Suppressor macrophage (primary cell): Measurements from ENCODE around the gene TIAM1.

Experiments
- DNase-seq, 4 experiments: peaks; one replicate each; pipeline ENCODE4 v3.0.0-alpha.2; 2020 to 2022
- total RNA-seq, 17 experiments: gene quantifications; one replicate each; lab custom pipeline; 2026; ENCODE audit warnings: mixed read lengths in 6 of 17, inconsistent platforms in 3 of 17; lab: John Stamatoyannopoulos, UW

The TIAM1 gene
- 52.1 to 181 (median 129) reads per million in 17 experiments for total RNA-seq

- peak; percentile 91 to 95 (median 94) for DNase-seq
Observed at GRCh38 chr21:31343680-31344480, at the start of gene TIAM1. TSS of gene TIAM1 (minus strand) at chr21:31344261. CDS start at chr21:31266972, 77,289 bp downstream.

GRCh38 chr21:31387560-31388186 lies 43.6 kb upstream of the TIAM1 start:
- DNase-seq, result no peak

GRCh38 chr21:31386006-31386405 lies 41.9 kb upstream of the TIAM1 start:
- no peak for DNase-seq

GRCh38 chr21:31383770-31384169 lies 39.7 kb upstream of the TIAM1 start:
- DNase-seq, result no peak

- no peak for DNase-seq
Observed at GRCh38 chr21:31382060-31382459, 38.0 kb upstream of the TIAM1 start.

- no peak for DNase-seq
Observed at GRCh38 chr21:31376301-31376700, 32.2 kb upstream of the TIAM1 start.

GRCh38 chr21:31374395-31374794 lies 30.3 kb upstream of the TIAM1 start:
- no peak for DNase-seq

- no peak for DNase-seq
Observed at GRCh38 chr21:31372471-31372765, 28.4 kb upstream of the TIAM1 start.

- DNase-seq, result no peak
Observed at GRCh38 chr21:31371715-31372470, 27.8 kb upstream of the TIAM1 start.

GRCh38 chr21:31370893-31371544 lies 27.0 kb upstream of the TIAM1 start:
- DNase-seq, result no peak

- DNase-seq, result no peak
Observed at GRCh38 chr21:31370281-31370892, 26.3 kb upstream of the TIAM1 start.

GRCh38 chr21:31368361-31368760 lies 24.3 kb upstream of the TIAM1 start:
- no peak for DNase-seq

GRCh38 chr21:31367801-31368200 lies 23.7 kb upstream of the TIAM1 start:
- DNase-seq, result no peak

GRCh38 chr21:31366825-31367224 lies 22.8 kb upstream of the TIAM1 start:
- no peak for DNase-seq

- DNase-seq, result no peak
Observed at GRCh38 chr21:31364253-31364945, 20.3 kb upstream of the TIAM1 start.

GRCh38 chr21:31363720-31364119 lies 19.7 kb upstream of the TIAM1 start:
- no peak for DNase-seq

- peak in 2 of 4 experiments; percentile 45 to 51 for DNase-seq
Observed at GRCh38 chr21:31360717-31361116, 16.7 kb upstream of the TIAM1 start.

GRCh38 chr21:31358158-31358557 lies 14.1 kb upstream of the TIAM1 start:
- DNase-seq, result peak in 3 of 4 experiments; percentile 37 to 46 (median 43)

- no peak for DNase-seq
Observed at GRCh38 chr21:31356440-31356839, 12.4 kb upstream of the TIAM1 start.

- peak in 3 of 4 experiments; percentile 36 to 60 (median 43) for DNase-seq
Observed at GRCh38 chr21:31354604-31355443, 10.8 kb upstream of the TIAM1 start.

GRCh38 chr21:31354122-31354521 lies 10.1 kb upstream of the TIAM1 start:
- DNase-seq, result no peak
